ENCODE data around the gene MOB2. TPM values are rescaled to one million over a fixed set of nuclear protein-coding genes. Genes with fewer than 3 reads are reported as not detected.
"Not testable (repeated sequence)": the region's sequence is repeated elsewhere in the genome, so short reads cannot be mapped to it uniquely, and the experiment has no call there.

Gene MOB2
- total RNA-seq, 2 experiments from 2014 or later = 34.1 to 34.7 TPM

DNA sequence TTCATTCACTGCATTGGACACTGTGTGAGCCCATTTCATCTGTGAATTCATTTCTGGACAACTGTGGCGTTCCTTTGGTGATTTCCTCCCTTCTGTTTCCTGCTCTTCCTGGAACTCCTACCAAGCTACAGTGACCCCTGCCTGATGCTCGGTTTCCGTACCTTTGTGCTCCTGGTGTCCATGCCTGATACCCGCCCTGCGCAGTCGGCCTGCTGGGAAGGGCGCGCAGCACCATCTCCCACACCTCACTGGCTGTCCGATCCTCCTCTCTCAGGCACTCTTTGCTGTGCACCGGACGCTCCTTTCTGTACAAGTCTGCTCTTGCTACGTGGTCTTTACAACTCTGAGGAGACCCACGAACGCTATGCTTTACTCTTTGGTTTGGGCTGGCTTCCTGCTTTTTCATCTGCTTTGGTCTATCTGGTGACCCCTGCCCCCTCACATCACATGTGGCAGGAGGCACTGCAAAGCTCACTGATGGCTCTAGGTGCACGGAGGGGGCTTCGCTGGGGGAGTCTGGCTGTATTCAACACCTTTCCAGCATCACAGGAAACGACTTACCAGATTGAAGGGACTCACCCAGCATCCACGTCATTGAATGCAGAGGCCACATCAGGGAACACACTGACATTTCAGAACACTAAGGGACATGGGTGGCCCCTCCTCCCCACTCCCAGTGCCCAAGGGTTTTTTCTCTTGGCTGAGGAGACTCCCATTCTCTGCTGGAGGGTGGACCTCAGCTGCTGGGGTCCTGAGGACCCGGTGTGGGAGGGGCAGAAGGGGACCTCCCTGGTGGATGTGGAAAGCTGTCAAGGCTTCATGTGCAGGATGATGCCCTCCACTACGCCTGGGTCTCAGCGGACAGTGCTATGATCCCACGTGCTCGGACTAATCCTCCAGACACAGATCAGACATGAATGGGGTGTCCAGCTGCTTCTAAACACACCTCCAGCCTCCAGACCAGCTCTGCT lies 27.0 kb upstream of the MOB2 start:
- Mint-ChIP-seq H3K27ac (no peak overlapping the region), H3K27me3 (no peaks in the 10 kb centered on the region), H3K4me1 (peaks cover 8% of the 10 kb centered on the region), H3K36me3 (peaks cover 1% of the 10 kb centered on the region), H3K4me3 (no peak overlapping the region), H3K9me3 (ENCODE audit: low read depth) (no peaks in the 10 kb centered on the region)
- DNase-seq (no peak), ATAC-seq (no peak)
- CTCF ChIA-PET = interaction anchor here (0.7 to 1.9 kb wide), 3 partner anchors 61 to 202 kb away, joined by 3 to 5 read pairs (median 4); no protein-coding TSS in a partner anchor

DNA sequence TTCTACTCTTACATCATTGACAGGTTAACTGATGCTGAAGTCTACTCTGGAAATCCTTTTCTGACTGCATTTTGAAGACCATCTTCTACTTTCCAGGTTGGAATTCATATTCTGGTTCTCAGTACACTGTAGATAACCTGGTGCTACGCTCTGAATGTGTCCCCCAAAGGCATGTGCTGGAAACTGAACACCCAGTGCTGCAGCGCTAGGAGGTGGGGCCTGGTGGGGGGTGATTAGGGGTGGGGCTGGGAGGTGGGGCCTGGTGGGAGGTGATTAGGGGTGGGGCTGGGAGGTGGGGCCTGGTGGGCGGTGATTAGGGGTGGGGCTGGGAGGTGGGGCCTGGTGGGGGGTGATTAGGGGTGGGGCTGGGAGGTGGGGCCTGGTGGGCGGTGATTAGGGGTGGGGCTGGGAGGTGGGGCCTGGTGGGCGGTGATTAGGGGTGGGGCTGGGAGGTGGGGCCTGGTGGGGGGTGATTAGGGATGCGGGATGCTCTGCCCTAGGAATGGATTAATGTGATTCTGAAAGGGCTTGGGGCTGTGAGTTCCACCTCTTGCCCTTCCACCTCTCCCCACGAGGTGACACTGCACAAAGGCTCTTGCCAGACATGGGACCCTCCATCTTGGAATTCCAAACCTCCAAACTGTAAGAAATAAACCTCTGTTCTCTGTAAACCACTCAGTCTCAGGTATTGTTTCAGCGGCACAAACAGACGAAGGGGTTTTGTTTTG lies 26.1 kb upstream of the MOB2 start:
- H3K4me3 Mint-ChIP-seq; H3K4me1 Mint-ChIP-seq; H3K36me3 Mint-ChIP-seq; ATAC-seq; CTCF ChIA-PET; DNase-seq; H3K27me3 Mint-ChIP-seq; H3K9me3 Mint-ChIP-seq (ENCODE audit: low read depth); H3K27ac Mint-ChIP-seq: not testable (repeated sequence)

DNA sequence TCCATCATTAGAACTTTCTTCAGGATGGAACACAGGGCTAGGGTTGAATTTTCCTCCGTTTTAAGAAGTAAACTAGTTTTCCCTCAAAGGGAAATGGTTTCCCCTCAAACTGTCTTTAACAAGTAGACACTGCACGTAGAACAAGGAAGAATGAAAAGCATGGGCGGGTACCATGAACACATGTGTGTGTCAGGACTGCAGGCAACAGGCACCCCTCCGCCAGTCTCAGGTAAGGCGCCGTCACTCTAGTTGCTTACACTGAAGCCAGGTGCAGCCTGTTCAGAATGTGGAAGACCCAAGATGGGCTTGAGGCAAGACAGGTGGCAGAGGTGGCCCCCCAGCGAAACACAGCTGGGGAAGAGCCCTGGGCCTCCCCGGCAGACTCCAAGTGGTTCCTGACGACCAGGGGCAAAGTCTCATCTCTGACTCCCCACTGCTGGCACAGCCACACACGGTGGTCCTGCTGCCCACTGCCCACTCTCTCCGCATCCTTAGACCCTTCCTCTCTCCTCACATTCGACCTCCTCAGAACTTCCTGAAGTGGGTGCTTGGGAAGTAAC lies 25.4 kb upstream of the MOB2 start:
- H3K4me3 Mint-ChIP-seq = no peak overlapping the region
- H3K36me3 Mint-ChIP-seq = peaks cover 1% of the 10 kb centered on the region
- ATAC-seq = no peak
- H3K4me1 Mint-ChIP-seq = peaks cover 8% of the 10 kb centered on the region
- H3K9me3 Mint-ChIP-seq (ENCODE audit: low read depth) = no peaks in the 10 kb centered on the region
- H3K27me3 Mint-ChIP-seq = no peaks in the 10 kb centered on the region
- CTCF ChIA-PET = no interaction called here
- H3K27ac Mint-ChIP-seq = no peak overlapping the region
- no peak for DNase-seq

GRCh38 chr11:1510928-1511327 lies 24.3 kb upstream of the MOB2 start:
- no peaks in the 10 kb centered on the region for H3K9me3 Mint-ChIP-seq (ENCODE audit: low read depth)
- no peak overlapping the region for H3K27ac Mint-ChIP-seq
- H3K27me3 Mint-ChIP-seq = no peaks in the 10 kb centered on the region
- peaks cover 7% of the 10 kb centered on the region for H3K4me1 Mint-ChIP-seq
- DNase-seq (no peak), ATAC-seq (no peak)
- CTCF ChIA-PET = interaction anchor here (1.3 kb wide), 1 partner anchor 64 kb away, joined by 3 read pairs; no protein-coding TSS in a partner anchor
- H3K36me3 Mint-ChIP-seq = peaks cover 1% of the 10 kb centered on the region
- no peak overlapping the region for H3K4me3 Mint-ChIP-seq

DNA sequence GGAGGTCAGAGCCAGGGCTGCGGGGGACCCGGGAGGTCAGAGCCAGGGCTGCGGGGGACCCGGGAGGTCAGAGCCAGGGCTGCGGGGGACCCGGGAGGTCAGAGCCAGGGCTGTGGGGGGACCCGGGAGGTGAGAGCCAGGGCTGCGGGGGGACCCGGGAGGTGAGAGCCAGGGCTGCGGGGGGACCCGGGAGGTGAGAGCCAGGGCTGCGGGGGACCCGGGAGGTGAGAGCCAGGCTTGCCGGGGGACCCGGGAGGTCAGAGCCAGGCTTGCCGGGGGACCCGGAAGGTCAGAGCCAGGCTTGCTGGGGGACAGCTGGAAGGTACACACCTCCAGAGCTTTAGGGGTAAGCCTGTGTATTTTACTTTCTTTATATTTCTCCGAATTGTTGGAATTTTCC lies 23.8 kb upstream of the MOB2 start:
- H3K27me3 Mint-ChIP-seq; H3K4me1 Mint-ChIP-seq; H3K27ac Mint-ChIP-seq; H3K4me3 Mint-ChIP-seq; ATAC-seq; H3K9me3 Mint-ChIP-seq (ENCODE audit: low read depth); H3K36me3 Mint-ChIP-seq; DNase-seq: not testable (repeated sequence)
- CTCF ChIA-PET = interaction anchor here (1.3 kb wide), 1 partner anchor 65 kb away, joined by 3 read pairs; no protein-coding TSS in a partner anchor

DNA sequence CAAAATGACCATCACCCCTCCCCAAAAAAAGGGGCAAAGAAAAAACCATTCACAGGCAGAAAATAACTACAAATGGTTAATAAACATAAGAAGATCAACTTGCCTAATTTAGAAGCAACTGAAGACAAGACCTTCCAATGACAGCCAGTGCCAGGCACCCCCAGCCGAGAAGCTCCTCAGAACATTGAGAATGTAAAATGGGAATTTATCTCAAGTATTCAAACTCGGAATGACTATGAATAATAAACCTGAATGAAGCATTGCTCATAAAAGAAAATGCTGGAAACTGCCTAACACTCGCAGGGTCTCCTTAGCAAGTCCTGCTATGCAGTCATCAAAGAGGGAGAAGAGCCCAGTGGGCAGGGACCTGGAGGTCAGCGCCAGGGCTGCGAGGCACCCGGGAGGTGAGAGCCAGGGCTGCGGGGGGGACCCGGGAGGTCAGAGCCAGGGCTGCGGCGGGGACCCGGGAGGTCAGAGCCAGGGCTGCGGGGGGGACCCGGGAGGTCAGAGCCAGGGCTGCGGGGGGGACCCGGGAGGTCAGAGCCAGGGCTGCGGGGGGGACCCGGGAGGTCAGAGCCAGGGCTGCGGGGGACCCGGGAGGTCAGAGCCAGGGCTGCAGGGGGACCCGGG lies 23.2 kb upstream of the MOB2 start:
- Mint-ChIP-seq H3K27me3 (no peaks in the 10 kb centered on the region), H3K9me3 (ENCODE audit: low read depth) (no peaks in the 10 kb centered on the region), H3K4me1 (peaks cover 4% of the 10 kb centered on the region), H3K4me3 (no peak overlapping the region), H3K27ac (no peak overlapping the region), H3K36me3 (peaks cover 1% of the 10 kb centered on the region)
- ATAC-seq (no peak), DNase-seq (no peak)
- CTCF ChIA-PET = no interaction called here

DNA sequence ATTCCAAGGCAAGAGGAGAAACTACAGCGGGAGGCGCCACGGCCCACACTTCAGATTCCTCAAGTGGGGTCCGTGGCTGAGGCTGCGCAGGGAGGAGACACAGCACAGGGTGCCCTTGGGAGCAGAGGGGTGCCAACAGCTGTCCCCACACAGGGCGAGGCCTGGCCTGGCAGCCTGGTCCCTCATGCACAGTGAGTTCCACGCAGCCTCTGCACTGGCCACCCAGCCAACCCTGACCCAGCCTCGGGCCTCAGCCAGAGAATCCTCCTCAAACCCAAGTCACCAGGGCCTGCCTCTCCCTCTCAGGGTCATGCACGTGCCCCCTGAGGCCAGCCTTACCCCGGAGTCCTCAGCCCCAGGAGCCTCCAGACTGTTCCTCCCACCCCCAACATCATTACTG lies 22.4 kb upstream of the MOB2 start:
- ATAC-seq = no peak
- no peaks in the 10 kb centered on the region for H3K36me3 Mint-ChIP-seq
- no peak overlapping the region for H3K27ac Mint-ChIP-seq
- peaks cover 4% of the 10 kb centered on the region for H3K4me1 Mint-ChIP-seq
- no peak for DNase-seq
- no peaks in the 10 kb centered on the region for H3K9me3 Mint-ChIP-seq (ENCODE audit: low read depth)
- H3K27me3 Mint-ChIP-seq = no peaks in the 10 kb centered on the region
- H3K4me3 Mint-ChIP-seq = no peak overlapping the region
- CTCF ChIA-PET = no interaction called here

GRCh38 chr11:1508491-1508891 lies 21.9 kb upstream of the MOB2 start:
- Mint-ChIP-seq H3K4me3 (no peak overlapping the region), H3K9me3 (ENCODE audit: low read depth) (no peaks in the 10 kb centered on the region), H3K36me3 (no peaks in the 10 kb centered on the region), H3K4me1 (peaks cover 2% of the 10 kb centered on the region), H3K27ac (no peak overlapping the region), H3K27me3 (no peaks in the 10 kb centered on the region)
- DNase-seq = no peak
- CTCF ChIA-PET = no interaction called here
- no peak for ATAC-seq

- DNase-seq (no peak), ATAC-seq (no peak)
- H3K4me3 Mint-ChIP-seq = no peak overlapping the region
- no peaks in the 10 kb centered on the region for H3K9me3 Mint-ChIP-seq (ENCODE audit: low read depth)
- no peaks in the 10 kb centered on the region for H3K36me3 Mint-ChIP-seq
- H3K27ac Mint-ChIP-seq = no peak overlapping the region
- CTCF ChIA-PET = no interaction called here
- H3K4me1 Mint-ChIP-seq = no peaks in the 10 kb centered on the region
- H3K27me3 Mint-ChIP-seq = no peaks in the 10 kb centered on the region
Measured at GRCh38 chr11:1507381-1508140, 21.0 kb upstream of the MOB2 start.

GRCh38 chr11:1506981-1507380 lies 20.4 kb upstream of the MOB2 start:
- CTCF ChIA-PET = no interaction called here
- DNase-seq = no peak
- Mint-ChIP-seq H3K36me3 (no peaks in the 10 kb centered on the region), H3K4me1 (no peaks in the 10 kb centered on the region), H3K4me3 (no peak overlapping the region), H3K27me3 (no peaks in the 10 kb centered on the region), H3K27ac (no peak overlapping the region), H3K9me3 (ENCODE audit: low read depth) (no peaks in the 10 kb centered on the region)
- ATAC-seq = no peak

DNA sequence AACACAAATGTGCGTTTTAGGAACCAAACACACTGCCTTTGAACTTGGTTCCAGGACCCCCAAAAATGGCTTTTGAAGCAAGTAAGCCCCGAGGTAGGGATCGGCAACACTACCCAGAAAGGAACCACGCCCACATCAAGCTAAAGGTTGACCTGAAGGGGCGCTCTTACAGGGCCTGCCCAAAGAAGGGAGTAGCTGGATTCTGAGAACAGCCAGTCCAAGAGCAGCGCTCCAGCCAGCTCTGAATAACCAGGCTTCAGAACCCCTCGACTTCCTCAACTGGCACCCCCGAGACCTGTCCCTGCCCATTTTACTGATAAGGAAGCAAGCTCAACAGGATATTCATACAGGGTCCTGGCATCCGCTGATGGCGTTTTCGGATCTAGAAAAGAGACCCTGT lies 18.9 kb upstream of the MOB2 start:
- Mint-ChIP-seq H3K9me3 (ENCODE audit: low read depth) (no peaks in the 10 kb centered on the region), H3K4me3 (no peak overlapping the region), H3K27ac (no peak overlapping the region), H3K27me3 (no peaks in the 10 kb centered on the region), H3K36me3 (peaks cover 6% of the 10 kb centered on the region), H3K4me1 (no peaks in the 10 kb centered on the region)
- ATAC-seq (no peak), DNase-seq (no peak)
- CTCF ChIA-PET = no interaction called here

DNA sequence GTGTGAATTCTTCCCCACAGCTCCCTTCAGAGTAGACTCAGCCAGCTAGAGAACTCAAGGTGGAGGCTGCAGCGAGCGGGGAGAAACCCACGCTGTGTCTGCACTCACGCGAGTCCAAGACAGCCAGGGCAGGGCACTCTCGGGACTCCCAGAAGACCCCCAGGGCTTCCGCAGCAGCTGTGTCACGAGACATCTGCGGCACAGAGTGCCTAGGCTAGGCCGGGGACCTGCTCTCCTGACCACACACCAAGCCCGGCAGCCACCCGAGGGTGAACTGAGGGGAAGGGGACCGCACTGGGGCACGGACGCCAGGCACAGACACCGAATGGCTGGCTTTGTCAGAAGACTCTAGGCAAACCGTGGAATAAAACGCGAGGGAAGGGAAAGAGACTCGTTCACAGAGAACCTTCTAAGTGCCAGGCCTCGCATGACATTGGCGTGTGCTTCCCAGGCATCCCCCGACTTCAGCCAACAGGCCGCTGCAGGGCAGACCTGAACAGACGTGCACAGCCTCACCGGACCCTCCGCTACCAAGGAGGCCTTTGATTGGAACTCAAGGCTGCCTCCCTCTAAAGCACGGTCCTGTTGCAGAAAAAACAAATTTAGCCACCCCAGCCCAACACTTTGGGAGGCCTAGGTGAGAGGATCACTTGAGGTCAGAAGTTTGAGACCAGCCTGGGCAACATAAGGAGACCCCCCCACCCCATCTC lies 18.2 kb upstream of the MOB2 start:
- no peak for ATAC-seq
- DNase-seq = no peak
- H3K36me3 Mint-ChIP-seq = peaks cover 11% of the 10 kb centered on the region
- CTCF ChIA-PET = no interaction called here
- H3K4me1 Mint-ChIP-seq = no peaks in the 10 kb centered on the region
- H3K9me3 Mint-ChIP-seq (ENCODE audit: low read depth) = peaks cover 3% of the 10 kb centered on the region
- H3K27ac Mint-ChIP-seq = no peak overlapping the region
- no peaks in the 10 kb centered on the region for H3K27me3 Mint-ChIP-seq
- H3K4me3 Mint-ChIP-seq = no peak overlapping the region
